CD4-positive, alpha-beta T cell treated with Interleukin-6 for 4 hours (primary cell): ENCODE measurements around the gene ZNF813.

Experiments
- DNase-seq: peaks from one replicate; pipeline ENCODE4 v3.0.0-alpha.2; 2020; ENCODE audit warnings: mixed read lengths

ZNF813 gene

GRCh38 chr19:53521373-53522202, 54.1 kb downstream of the ZNF813 start:
- DNase-seq = no peak

DNA sequence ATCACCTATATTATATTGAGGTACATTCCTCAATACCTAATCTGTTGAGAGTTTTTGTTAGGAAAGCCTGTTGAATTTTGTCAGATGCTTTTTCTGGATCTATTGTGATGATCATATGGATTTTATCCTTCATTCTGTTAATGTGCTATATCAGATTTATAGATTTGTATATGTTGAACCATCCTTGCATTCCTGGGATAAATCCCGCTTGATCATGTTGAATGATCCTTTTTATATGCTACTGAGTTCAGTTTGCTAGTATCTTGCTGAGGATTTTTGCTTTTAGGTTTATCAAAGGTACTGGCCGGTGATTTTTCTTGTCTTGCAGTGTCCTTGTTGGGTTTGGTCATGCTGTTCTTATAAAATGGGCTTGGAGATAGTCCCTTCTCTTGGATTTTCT, 58.4 kb downstream of the ZNF813 start:
- no peak for DNase-seq

- no peak for DNase-seq
Observed at GRCh38 chr19:53530622-53531021, 63.1 kb downstream of the ZNF813 start.

DNA sequence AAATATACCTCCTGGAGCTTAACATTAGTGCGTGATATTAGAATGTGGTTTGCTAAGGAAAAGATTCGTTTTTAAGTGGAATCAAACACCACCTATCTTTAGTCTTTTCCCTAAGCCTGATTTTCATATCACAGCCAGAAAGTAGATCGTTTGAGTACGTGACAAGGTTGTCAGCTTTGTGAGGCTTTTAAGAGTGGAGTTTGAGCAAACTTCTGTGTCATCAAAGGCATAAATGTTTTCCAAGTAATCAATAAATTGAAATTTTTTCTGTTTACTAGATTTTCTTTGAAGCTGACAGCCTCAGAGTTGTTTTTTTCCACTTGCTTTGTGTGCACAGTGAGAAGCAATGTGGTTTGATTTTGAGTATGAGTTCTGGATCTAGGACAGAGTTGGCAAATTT, 63.9 kb downstream of the ZNF813 start:
- DNase-seq = no peak

GRCh38 chr19:53532362-53532761, 64.8 kb downstream of the ZNF813 start:
- DNase-seq = no peak

DNA sequence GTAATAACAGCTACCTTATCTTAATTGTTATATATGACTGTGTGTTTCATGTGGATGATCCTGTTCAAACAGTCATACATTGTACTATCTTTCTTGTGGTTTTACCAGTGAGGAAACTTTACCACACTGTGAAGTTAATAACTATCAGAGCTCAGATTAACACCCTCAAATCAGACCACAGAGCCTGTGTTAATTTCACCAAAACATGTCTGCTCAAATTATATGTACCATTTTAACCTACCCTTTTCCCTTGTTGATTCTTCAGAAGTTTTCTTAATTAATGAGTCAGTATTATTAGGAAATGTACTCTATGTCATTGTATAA, 68.7 kb downstream of the ZNF813 start:
- DNase-seq = no peak

DNA sequence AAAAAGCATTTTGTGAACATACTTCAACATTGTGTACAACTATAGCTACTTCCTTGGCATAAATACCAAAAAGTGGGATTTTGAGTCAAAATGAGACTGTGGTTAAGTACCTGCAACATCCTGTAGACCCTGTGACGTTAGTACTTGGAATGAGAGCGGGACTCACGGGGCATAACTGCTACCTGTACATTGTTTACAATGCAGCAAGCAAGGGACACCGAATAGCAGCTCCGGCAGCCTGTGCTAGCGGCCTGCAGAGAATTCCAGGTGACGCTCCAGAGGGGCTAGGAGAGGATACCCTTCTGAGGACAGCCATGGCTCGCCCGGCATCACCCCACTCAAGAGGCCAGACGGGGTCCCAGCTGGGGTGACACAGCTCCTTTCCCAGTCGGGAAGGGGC, 69.6 kb downstream of the ZNF813 start:
- DNase-seq = no peak

- peak; percentile 89 for DNase-seq
Observed at GRCh38 chr19:53537521-53538377, 70.2 kb downstream of the ZNF813 start, which contains the start of gene ZNF331. TSS of gene ZNF331 (plus strand) at chr19:53538145. CDS start at chr19:53569377, 31,232 bp downstream.

DNA sequence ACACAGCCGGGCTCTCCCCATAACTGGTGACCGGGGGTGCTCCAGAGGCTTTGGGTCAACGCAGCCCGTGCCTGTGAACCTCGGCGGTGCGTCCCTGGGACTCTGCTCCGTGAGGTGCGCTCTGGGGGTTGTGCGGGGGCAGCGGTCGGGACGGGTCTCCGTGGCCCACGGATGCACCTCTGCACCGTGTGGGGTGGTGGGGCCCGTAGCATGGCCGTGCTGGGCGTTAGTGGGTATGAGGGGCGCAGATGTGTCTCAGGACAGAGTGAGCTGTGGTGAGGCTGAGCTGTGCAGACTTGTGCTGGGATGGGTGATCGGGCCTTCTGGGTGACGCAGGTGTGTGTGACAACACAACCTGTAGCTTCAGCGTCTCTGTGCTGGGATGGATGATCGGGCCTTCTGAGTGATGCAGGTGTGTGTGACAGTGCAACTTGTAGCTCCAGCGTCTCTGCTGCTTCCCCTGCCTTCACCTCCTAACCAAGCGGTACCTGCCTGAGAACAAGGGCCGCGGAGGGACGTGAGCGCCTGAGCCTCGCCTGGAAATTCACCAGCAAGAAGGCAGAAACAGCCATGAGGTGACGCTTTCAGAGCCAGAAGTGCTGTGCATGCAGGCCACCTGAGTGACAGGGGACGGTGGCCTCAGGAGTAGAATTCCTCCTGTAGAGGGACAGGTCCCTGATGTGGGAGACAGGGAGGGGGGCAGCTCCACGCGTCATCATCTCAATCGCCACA, 71.0 kb downstream of the ZNF813 start:
- peak; percentile 3 for DNase-seq

DNA sequence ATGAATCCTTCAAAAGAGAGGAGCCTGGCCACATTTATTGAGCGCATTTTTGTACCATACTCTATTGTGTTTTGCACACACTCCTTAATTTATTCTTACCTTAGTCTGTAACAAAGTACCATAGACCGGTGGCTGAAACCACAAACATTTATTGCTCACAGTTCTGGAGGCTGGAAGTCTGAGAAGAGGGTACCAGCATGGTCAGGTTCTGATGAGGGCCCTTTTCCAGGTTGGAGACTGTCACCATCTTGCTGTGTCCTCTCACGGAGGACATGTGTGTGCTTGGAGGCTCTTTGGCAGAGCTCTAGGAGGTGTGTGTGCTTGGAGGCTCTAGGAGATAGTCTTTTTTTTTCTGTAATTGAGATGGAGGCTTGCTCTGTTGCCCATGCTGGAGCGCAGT, 72.6 kb downstream of the ZNF813 start:
- no peak for DNase-seq

GRCh38 chr19:53541971-53542370, 74.4 kb downstream of the ZNF813 start:
- no peak for DNase-seq

GRCh38 chr19:53545271-53546065, 77.9 kb downstream of the ZNF813 start:
- DNase-seq = no peak
